HepG2 (cell line): ENCODE data around the gene TNXB. TPM values are rescaled to one million over a fixed set of nuclear protein-coding genes. Genes with fewer than 3 reads are reported as not detected.

Experiments used
- AKAP8 ChIP-seq: sonication (generic); formaldehyde crosslinking; IDR thresholded peaks from 2 replicates; pipeline ENCODE4 v1.5.1; 2020; ENCODE audit warnings: mild to moderate bottlenecking, missing genetic modification reagents
- CEBPG ChIP-seq: IDR thresholded peaks from 2 replicates; pipeline ENCODE4 v1.6.1; 2016
- DMAP1 ChIP-seq: IDR thresholded peaks from 2 replicates; pipeline ENCODE4 v1.6.1; 2016
- ERF ChIP-seq: IDR thresholded peaks from 2 replicates; pipeline ENCODE4 v1.6.1; 2018; ENCODE audit warnings: missing biosample characterization, missing genetic modification reagents
- FOXP4 ChIP-seq: sonication (generic); formaldehyde crosslinking; IDR thresholded peaks from 2 replicates; pipeline ENCODE4 v1.4.0; 2020; ENCODE audit warnings: missing genetic modification reagents
- HNF4G ChIP-seq, 2 experiments: sonication (generic) in 1 of 2; formaldehyde crosslinking in 1 of 2; IDR thresholded peaks; 2 replicates each; pipeline versions ENCODE4 v1.4.0 to v1.6.1; 2011 to 2020; ENCODE audit warnings: borderline replicate concordance in 2 of 2, low read depth in 2 of 2, mild to moderate bottlenecking in 2 of 2, low read length in 1 of 2, missing genetic modification reagents in 1 of 2, moderate library complexity in 1 of 2
- KDM3A ChIP-seq: IDR thresholded peaks from 2 replicates; pipeline ENCODE4 v1.6.1; 2018; ENCODE audit warnings: low read depth, missing compliant biosample characterization
- KDM4B ChIP-seq: sonication (generic); formaldehyde crosslinking; IDR thresholded peaks from 2 replicates; pipeline ENCODE4 v1.4.0; 2020; ENCODE audit warnings: missing genetic modification reagents
- KMT2B ChIP-seq: IDR thresholded peaks from 2 replicates; pipeline ENCODE4 v1.6.1; 2016; ENCODE audit warnings: missing genetic modification reagents, missing compliant biosample characterization
- NCOA2 ChIP-seq: sonication (generic); formaldehyde crosslinking; IDR thresholded peaks from 2 replicates; pipeline ENCODE4 v1.8.0; 2022; ENCODE audit warnings: inconsistent platforms
- NFKBIZ ChIP-seq: IDR thresholded peaks from 2 replicates; pipeline ENCODE4 v1.6.1; 2018; ENCODE audit warnings: missing genetic modification reagents, missing compliant biosample characterization
- SIN3A ChIP-seq: IDR thresholded peaks from 2 replicates; pipeline ENCODE4 v1.6.1; 2011; ENCODE audit warnings: low read depth, mild to moderate bottlenecking, control low read depth, low read length, borderline replicate concordance
- TEF ChIP-seq: sonication (generic); formaldehyde crosslinking; IDR thresholded peaks from 2 replicates; pipeline ENCODE4 v1.5.0; 2020; ENCODE audit warnings: missing genetic modification reagents
- ZBED4 ChIP-seq: sonication (generic); formaldehyde crosslinking; IDR thresholded peaks from 2 replicates; pipeline ENCODE4 v1.4.0; 2020; ENCODE audit warnings: missing genetic modification reagents, borderline replicate concordance
- ZC3H13 ChIP-seq: sonication (generic); formaldehyde crosslinking; IDR thresholded peaks from 2 replicates; pipeline ENCODE4 v1.8.1; 2023; ENCODE audit warnings: mild to moderate bottlenecking, missing genetic modification reagents, moderate library complexity
- ZNF256 ChIP-seq: sonication (generic); formaldehyde crosslinking; conservative IDR thresholded peaks from 2 replicates; pipeline ENCODE4 v1.4.0; 2020; ENCODE audit warnings: missing genetic modification reagents
- ZNF274 ChIP-seq: sonication (generic); formaldehyde crosslinking; IDR thresholded peaks from 2 replicates; pipeline ENCODE4 v1.5.1; 2020; ENCODE audit warnings: mild to moderate bottlenecking, missing genetic modification reagents
- ZNF563 ChIP-seq: sonication (generic); formaldehyde crosslinking; IDR thresholded peaks from 2 replicates; pipeline ENCODE4 v1.8.0; 2022; ENCODE audit warnings: mild to moderate bottlenecking, moderate library complexity, missing genetic modification reagents
- ZNF598 ChIP-seq: sonication (generic); formaldehyde crosslinking; IDR thresholded peaks from 2 replicates; pipeline ENCODE4 v1.5.1; 2020; ENCODE audit warnings: mild to moderate bottlenecking, missing genetic modification reagents, borderline replicate concordance
- ZNF629 ChIP-seq: sonication (generic); formaldehyde crosslinking; conservative IDR thresholded peaks from 2 replicates; pipeline ENCODE4 v1.5.0; 2020; ENCODE audit warnings: missing genetic modification reagents
- polyA plus RNA-seq, 8 experiments: library from polyadenylated mRNA; depleted of rRNA in 3 of 8; stranded (reverse) in 7 of 8; unstranded in 1 of 8; fragments of >200 nt; fragmentation: Illumina TruSeq in 4 of 8; extraction: Trizol in 4 of 8; gene quantifications; 2 replicates each; pipeline versions ENCODE4 v1.2.1 to v1.2.3, GENCODE V29; 2011 to 2016; ENCODE audit warnings: low read depth in 4 of 8, missing spikeins in 1 of 8, mixed read lengths in 1 of 8; ENCODE audit not compliant: insufficient read depth in 1 of 8
- total RNA-seq, 5 experiments: library from RNA; depleted of rRNA; stranded (reverse); fragments of >200 nt; fragmentation: Illumina TruSeq; extraction: Trizol; gene quantifications; 2 replicates each; pipeline ENCODE4 v1.2.3, GENCODE V29; 2016; ENCODE audit warnings: low read depth in 1 of 5
- TF ChIP-seq, protein P1 (sequence below): sonication (generic); formaldehyde crosslinking; IDR thresholded peaks from 2 replicates; pipeline ENCODE4 v1.4.0; 2020; ENCODE audit warnings: missing genetic modification reagents
- TF ChIP-seq, protein P2 (sequence below): sonication (generic); formaldehyde crosslinking; IDR thresholded peaks from 2 replicates; pipeline ENCODE4 v1.8.1; 2023; ENCODE audit warnings: mild to moderate bottlenecking, missing genetic modification reagents, borderline replicate concordance

TNXB gene
- total and polyA plus RNA-seq, 2 of the 13 experiments (the other 11 are each of a cell fraction or from before 2014, with no cell fraction given) = 1.6 to 2.7 TPM

- TF ChIP-seq, protein P1, sequence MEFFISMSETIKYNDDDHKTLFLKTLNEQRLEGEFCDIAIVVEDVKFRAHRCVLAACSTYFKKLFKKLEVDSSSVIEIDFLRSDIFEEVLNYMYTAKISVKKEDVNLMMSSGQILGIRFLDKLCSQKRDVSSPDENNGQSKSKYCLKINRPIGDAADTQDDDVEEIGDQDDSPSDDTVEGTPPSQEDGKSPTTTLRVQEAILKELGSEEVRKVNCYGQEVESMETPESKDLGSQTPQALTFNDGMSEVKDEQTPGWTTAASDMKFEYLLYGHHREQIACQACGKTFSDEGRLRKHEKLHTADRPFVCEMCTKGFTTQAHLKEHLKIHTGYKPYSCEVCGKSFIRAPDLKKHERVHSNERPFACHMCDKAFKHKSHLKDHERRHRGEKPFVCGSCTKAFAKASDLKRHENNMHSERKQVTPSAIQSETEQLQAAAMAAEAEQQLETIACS (CRISPR knock-in tag) = no peak
- no peak for TF ChIP-seq ZNF274 (CRISPR knock-in tag)
- TF ChIP-seq AKAP8 (CRISPR knock-in tag) = no peak
- no peak for TF ChIP-seq ZNF629 (CRISPR knock-in tag)
- peak; percentile 2; the same call in 1 of the 2 replicates for TF ChIP-seq ZNF563 (CRISPR knock-in tag)
- TF ChIP-seq ZNF256 (CRISPR knock-in tag) = peak; percentile 89; the same call in 1 of the 2 replicates
- no peak; the same call in 1 of the 2 replicates for TF ChIP-seq NFKBIZ (CRISPR knock-in tag)
- TF ChIP-seq TEF = no peak
- no peak for TF ChIP-seq KMT2B (CRISPR knock-in tag)
- TF ChIP-seq HNF4G (IDR thresholded peaks at IDR 0.05; ENCODE audit: borderline replicate concordance, low read depth, low read length) = peak; percentile 71
- peak; percentile 74; the same call in 1 of the 2 replicates for TF ChIP-seq HNF4G (CRISPR knock-in tag; IDR thresholded peaks at IDR 0.05; ENCODE audit: borderline replicate concordance, low read depth)
- peak; percentile 43; the same call in 1 of the 2 replicates for TF ChIP-seq KDM4B (CRISPR knock-in tag)
- peak; percentile 49; the same call in 1 of the 2 replicates for TF ChIP-seq KDM3A (CRISPR knock-in tag)
- TF ChIP-seq FOXP4 (CRISPR knock-in tag) = peak; percentile 54; the same call in 1 of the 2 replicates
- TF ChIP-seq ERF (CRISPR knock-in tag) = peak; percentile 86
- TF ChIP-seq SIN3A = peak; percentile 73; the same call in 1 of the 2 replicates
- no peak for TF ChIP-seq ZC3H13 (CRISPR knock-in tag)
- peak; percentile 57; the same call in 1 of the 2 replicates for TF ChIP-seq ZBED4 (CRISPR knock-in tag)
- TF ChIP-seq CEBPG (CRISPR knock-in tag) = no peak; the same call in 1 of the 2 replicates
- TF ChIP-seq NCOA2 (CRISPR knock-in tag) = peak; percentile 30; the same call in 1 of the 2 replicates
- peak; percentile 90 for TF ChIP-seq ZNF598 (CRISPR knock-in tag)
- TF ChIP-seq, protein P2, sequence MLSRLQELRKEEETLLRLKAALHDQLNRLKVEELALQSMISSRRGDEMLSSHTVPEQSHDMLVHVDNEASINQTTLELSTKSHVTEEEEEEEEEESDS (CRISPR knock-in tag) = no peak
- TF ChIP-seq DMAP1 (CRISPR knock-in tag) = peak; percentile 83
Observed at GRCh38 chr6:32118782-32119628, 9.9 kb upstream of the TNXB start (continued).
